WTC11 (cell line): Measurements from ENCODE around the gene LCN1. TPM values are rescaled to one million over a fixed set of nuclear protein-coding genes. Genes with fewer than 3 reads are reported as not detected.

Experiments used
- ATAC-seq: fragments of 200-7000 bp; cut with Tn5 transposase; 2 replicates; pipeline ENCODE4 v1.10.0; 2021; ENCODE audit warnings: mild to moderate bottlenecking, moderate library complexity
- CTCF ChIA-PET: fragments of 300-600 bp; sonication (Branson Sonifier 250); formaldehyde crosslinking; loops from one replicate; lab custom pipeline; 2021; ENCODE audit warnings: antibody characterized with exemption; lab: Charles Lee
- POLR2A ChIA-PET: fragments of 350-600 bp; sonication (Branson Sonifier 250); formaldehyde crosslinking; loops from one replicate; lab custom pipeline; 2021; ENCODE audit warnings: antibody characterized with exemption; lab: Charles Lee
- DNase-seq: peaks from one replicate; pipeline ENCODE4 v3.0.0; 2021; ENCODE audit warnings: low spot score
- H3K27ac Mint-ChIP-seq: 2 replicates; pipeline ENCODE4 v1.8.0; 2021; ENCODE audit warnings: mixed read lengths
- H3K27me3 Mint-ChIP-seq: 2 replicates; pipeline ENCODE4 v1.8.0; 2021; ENCODE audit warnings: low read depth, mild to moderate bottlenecking, moderate library complexity, mixed read lengths
- H3K36me3 Mint-ChIP-seq: 2 replicates; pipeline ENCODE4 v1.8.0; 2021; ENCODE audit warnings: mixed read lengths
- H3K4me1 Mint-ChIP-seq: 2 replicates; pipeline ENCODE4 v1.8.0; 2022; ENCODE audit warnings: mixed read lengths
- H3K4me3 Mint-ChIP-seq: 2 replicates; pipeline ENCODE4 v1.8.0; 2021; ENCODE audit warnings: mild to moderate bottlenecking, moderate library complexity, mixed read lengths
- H3K9me3 Mint-ChIP-seq: 2 replicates; pipeline ENCODE4 v1.8.0; 2021; ENCODE audit warnings: mixed read lengths
- AR ChIP-seq: fragments of 250-450 bp; sonication (Bioruptor Pico); IDR thresholded peaks from 2 replicates; pipeline ENCODE4 v1.9.0; 2021; ENCODE audit warnings: mild to moderate bottlenecking
- ATF1 ChIP-seq: sonication (generic); formaldehyde crosslinking; IDR thresholded peaks from 2 replicates; pipeline ENCODE4 v1.8.1; 2023; ENCODE audit warnings: mild to moderate bottlenecking, moderate library complexity, missing genetic modification reagents
- CTCF ChIP-seq: fragments of 200-600 bp; IDR thresholded peaks from 2 replicates; pipeline ENCODE4 v1.8.0; 2022; ENCODE audit warnings: antibody characterized with exemption
- FOXJ3 ChIP-seq: sonication (generic); formaldehyde crosslinking; IDR thresholded peaks from 2 replicates; pipeline ENCODE4 v1.9.0; 2021; ENCODE audit warnings: missing genetic modification reagents, mild to moderate bottlenecking, borderline replicate concordance
- FOXP1 ChIP-seq: sonication (generic); formaldehyde crosslinking; IDR thresholded peaks from 2 replicates; pipeline ENCODE4 v1.8.0; 2022; ENCODE audit warnings: missing genetic modification reagents, mild to moderate bottlenecking, moderate library complexity, borderline replicate concordance
- IRF1 ChIP-seq: sonication (generic); formaldehyde crosslinking; IDR thresholded peaks from 2 replicates; pipeline ENCODE4 v1.8.0; 2023; ENCODE audit warnings: missing genetic modification reagents
- JAZF1 ChIP-seq: fragments of 250-450 bp; sonication (Bioruptor Pico); IDR thresholded peaks from 2 replicates; pipeline ENCODE4 v1.9.0; 2021; ENCODE audit warnings: moderate library complexity, mild to moderate bottlenecking, inconsistent platforms
- KAT7 ChIP-seq: sonication (generic); formaldehyde crosslinking; IDR thresholded peaks from 2 replicates; pipeline ENCODE4 v1.8.1; 2023; ENCODE audit warnings: missing genetic modification reagents, mild to moderate bottlenecking, borderline replicate concordance
- MXD4 ChIP-seq: fragments of 250-450 bp; sonication (Bioruptor Pico); IDR thresholded peaks from 2 replicates; pipeline ENCODE4 v1.8.0; 2021; ENCODE audit warnings: mild to moderate bottlenecking, moderate library complexity, borderline replicate concordance
- MYBL2 ChIP-seq: sonication (generic); formaldehyde crosslinking; IDR thresholded peaks from 2 replicates; pipeline ENCODE4 v1.8.1; 2023; ENCODE audit warnings: mild to moderate bottlenecking, moderate library complexity, missing genetic modification reagents
- NR1H2 ChIP-seq: sonication (generic); formaldehyde crosslinking; IDR thresholded peaks from 2 replicates; pipeline ENCODE4 v1.9.0; 2021; ENCODE audit warnings: mild to moderate bottlenecking, moderate library complexity, missing genetic modification reagents
- NR3C1 ChIP-seq: sonication (generic); formaldehyde crosslinking; conservative IDR thresholded peaks from 2 replicates; pipeline ENCODE4 v1.8.1; 2023; ENCODE audit warnings: low read depth, mild to moderate bottlenecking, missing genetic modification reagents
- OVOL2 ChIP-seq: fragments of 250-450 bp; sonication (Bioruptor Pico); IDR thresholded peaks from 2 replicates; pipeline ENCODE4 v1.9.0; 2021; ENCODE audit warnings: mild to moderate bottlenecking, borderline replicate concordance
- SP1 ChIP-seq: sonication (generic); formaldehyde crosslinking; conservative IDR thresholded peaks from 2 replicates; pipeline ENCODE4 v1.8.1; 2022; ENCODE audit warnings: missing genetic modification reagents
- ZBTB43 ChIP-seq: sonication (generic); formaldehyde crosslinking; IDR thresholded peaks from 2 replicates; pipeline ENCODE4 v1.8.1; 2023; ENCODE audit warnings: mild to moderate bottlenecking, missing genetic modification reagents
- ZMAT4 ChIP-seq: fragments of 250-450 bp; sonication (Bioruptor Pico); IDR thresholded peaks from 2 replicates; pipeline ENCODE4 v1.9.0; 2021; ENCODE audit warnings: mild to moderate bottlenecking
- total RNA-seq: library from RNA; stranded (reverse); gene quantifications from 3 replicates; pipeline ENCODE4 v1.2.3, GENCODE V29; 2021

Gene LCN1
- total RNA-seq, 1 experiment from 2014 or later: not detected

- peaks cover 21% of the 10 kb centered on the region for H3K36me3 Mint-ChIP-seq
- H3K9me3 Mint-ChIP-seq: no peaks in the 10 kb centered on the region
- DNase-seq (no peak), ATAC-seq (no peak)
- H3K27me3 Mint-ChIP-seq: no peaks in the 10 kb centered on the region
- CTCF ChIA-PET: no interaction called here
- TF ChIP-seq MYBL2 (CRISPR knock-in tag): no peak
- TF ChIP-seq OVOL2 (CRISPR knock-in tag): no peak
- no peak for TF ChIP-seq SP1 (CRISPR knock-in tag)
- TF ChIP-seq FOXJ3 (CRISPR knock-in tag): no peak
- TF ChIP-seq NR1H2: no peak
- no peak for TF ChIP-seq NR3C1 (CRISPR knock-in tag)
- no peak for TF ChIP-seq JAZF1 (CRISPR knock-in tag)
- no peak for TF ChIP-seq ATF1 (CRISPR knock-in tag)
- no peak for TF ChIP-seq KAT7 (CRISPR knock-in tag)
- no peak for TF ChIP-seq ZBTB43 (CRISPR knock-in tag)
- H3K27ac Mint-ChIP-seq: peak overlapping the region; percentile 36; the same call in 1 of the 2 replicates
- peak overlapping the region; percentile 80; the same call in 1 of the 2 replicates for H3K4me3 Mint-ChIP-seq
- POLR2A ChIA-PET: no interaction called here
- peaks cover 13% of the 10 kb centered on the region for H3K4me1 Mint-ChIP-seq
These were observed 18.3 kb upstream of the LCN1 start for GRCh38 chr9:135502873-135503321.

- TF ChIP-seq FOXJ3 (CRISPR knock-in tag) (no peak), CTCF (no peak), AR (no peak), ZMAT4 (CRISPR knock-in tag) (no peak), MXD4 (no peak), IRF1 (no peak), NR3C1 (CRISPR knock-in tag) (no peak), FOXP1 (no peak)
- H3K27me3 Mint-ChIP-seq: no peaks in the 10 kb centered on the region
- H3K27ac Mint-ChIP-seq: no peak overlapping the region
- ChIA-PET POLR2A (no interaction called here), CTCF (interaction anchor here (0.8 to 3.7 kb wide), 8 partner anchors 11 to 112 kb away, joined by 3 to 42 read pairs (median 5); no protein-coding TSS in a partner anchor)
- no peaks in the 10 kb centered on the region for H3K9me3 Mint-ChIP-seq
- peaks cover 13% of the 10 kb centered on the region for H3K4me1 Mint-ChIP-seq
- DNase-seq (no peak), ATAC-seq (no peak)
- H3K4me3 Mint-ChIP-seq: no peak overlapping the region
- H3K36me3 Mint-ChIP-seq: peaks cover 21% of the 10 kb centered on the region
These were observed 17.6 kb upstream of the LCN1 start for GRCh38 chr9:135503371-135504261.
